Activated naive CD4-positive, alpha-beta T cell treated with anti-CD3 and anti-CD28 coated beads, Interleukin-2, amount 10 ng/mL, durations not matched to agents 7 days and 5 days (primary cell): ENCODE data around the gene SECTM1.
A peak's percentile ranks its signal among the peaks of the same experiment; 100 is the strongest.

Experiments used
- CTCF ChIA-PET: fragments of 350-600 bp; sonication (Branson Sonifier 250); formaldehyde crosslinking; loops from one replicate; lab custom pipeline; 2021; ENCODE audit warnings: antibody characterized with exemption; lab: Charles Lee
- DNase-seq: peaks from one replicate; pipeline ENCODE4 v3.0.0-alpha.2; 2020
- H3K27ac Mint-ChIP-seq: one replicate; pipeline ENCODE4 v1.8.0; 2021; ENCODE audit warnings: mild to moderate bottlenecking, moderate library complexity, mixed read lengths
- H3K27me3 Mint-ChIP-seq: one replicate; pipeline ENCODE4 v1.8.0; 2021; ENCODE audit warnings: mild to moderate bottlenecking, mixed read lengths
- H3K36me3 Mint-ChIP-seq: one replicate; pipeline ENCODE4 v1.8.0; 2021; ENCODE audit warnings: mixed read lengths
- H3K4me1 Mint-ChIP-seq: one replicate; pipeline ENCODE4 v1.8.0; 2021; ENCODE audit warnings: mixed read lengths
- H3K4me3 Mint-ChIP-seq: one replicate; pipeline ENCODE4 v1.8.0; 2021; ENCODE audit warnings: mild to moderate bottlenecking, moderate library complexity, mixed read lengths
- H3K9me3 Mint-ChIP-seq: one replicate; pipeline ENCODE4 v1.8.0; 2021; ENCODE audit warnings: mixed read lengths

The SECTM1 gene

DNA sequence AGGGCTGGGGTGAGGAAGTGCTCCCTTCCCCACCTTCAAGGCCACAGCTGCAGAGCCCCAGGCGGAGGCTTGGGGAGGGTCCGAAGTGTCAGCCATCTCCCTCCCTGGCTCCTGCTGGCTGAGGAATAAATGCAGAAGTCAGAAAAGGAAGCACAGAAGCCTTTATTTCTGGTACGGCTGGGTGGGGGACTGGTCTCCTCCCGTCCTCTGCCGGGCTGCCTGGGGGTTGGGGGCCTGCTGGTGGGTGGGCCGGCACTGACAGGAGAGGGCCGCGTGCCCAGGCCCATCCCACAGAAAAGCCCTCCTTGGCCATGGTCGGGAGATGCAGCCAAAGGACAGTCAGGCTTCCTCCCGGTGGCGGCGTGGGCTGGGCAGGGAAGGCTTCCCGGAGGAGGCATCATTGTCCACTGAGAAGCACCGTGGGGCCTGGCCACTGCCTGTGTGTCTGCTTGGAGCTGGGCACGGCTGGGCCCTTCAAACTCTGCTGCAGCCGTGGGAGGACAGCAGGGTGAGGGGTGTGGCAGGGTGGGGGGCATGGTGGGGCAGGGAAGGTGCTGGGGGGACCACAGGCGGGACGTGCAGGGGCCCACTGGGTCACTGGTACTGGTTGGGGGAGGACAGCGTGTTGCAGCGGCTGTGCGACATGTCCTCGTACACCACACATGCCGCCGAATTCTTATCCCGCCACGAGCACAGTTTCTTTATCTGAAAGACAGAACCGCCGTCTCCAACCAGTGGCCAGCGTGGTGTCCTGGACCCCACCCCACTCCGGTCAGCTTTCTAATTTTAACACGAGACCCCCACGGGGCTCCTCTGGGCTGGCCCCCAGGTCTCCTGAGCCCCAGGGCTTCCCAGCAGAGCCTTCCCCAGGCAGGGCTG, 18.6 kb downstream of the SECTM1 start:
- Mint-ChIP-seq H3K4me1 (peaks cover 14% of the 10 kb centered on the region), H3K4me3 (no peak overlapping the region), H3K9me3 (no peaks in the 10 kb centered on the region), H3K27me3 (peaks cover 6% of the 10 kb centered on the region), H3K27ac (peak overlapping the region; percentile 67), H3K36me3 (peaks cover 17% of the 10 kb centered on the region)
- no peak for DNase-seq
- CTCF ChIA-PET: no interaction called here

- CTCF ChIA-PET: interaction anchor here (1.2 kb wide), 1 partner anchor 14 kb away, joined by 3 read pairs; no protein-coding TSS in a partner anchor
- no peak overlapping the region for H3K27ac Mint-ChIP-seq
- no peak for DNase-seq
- no peaks in the 10 kb centered on the region for H3K9me3 Mint-ChIP-seq
- peaks cover 14% of the 10 kb centered on the region for H3K4me1 Mint-ChIP-seq
- peaks cover 13% of the 10 kb centered on the region for H3K27me3 Mint-ChIP-seq
- peaks cover 17% of the 10 kb centered on the region for H3K36me3 Mint-ChIP-seq
- peak overlapping the region; percentile 7 for H3K4me3 Mint-ChIP-seq
Observed at GRCh38 chr17:82314012-82314726, 19.4 kb downstream of the SECTM1 start.

DNA sequence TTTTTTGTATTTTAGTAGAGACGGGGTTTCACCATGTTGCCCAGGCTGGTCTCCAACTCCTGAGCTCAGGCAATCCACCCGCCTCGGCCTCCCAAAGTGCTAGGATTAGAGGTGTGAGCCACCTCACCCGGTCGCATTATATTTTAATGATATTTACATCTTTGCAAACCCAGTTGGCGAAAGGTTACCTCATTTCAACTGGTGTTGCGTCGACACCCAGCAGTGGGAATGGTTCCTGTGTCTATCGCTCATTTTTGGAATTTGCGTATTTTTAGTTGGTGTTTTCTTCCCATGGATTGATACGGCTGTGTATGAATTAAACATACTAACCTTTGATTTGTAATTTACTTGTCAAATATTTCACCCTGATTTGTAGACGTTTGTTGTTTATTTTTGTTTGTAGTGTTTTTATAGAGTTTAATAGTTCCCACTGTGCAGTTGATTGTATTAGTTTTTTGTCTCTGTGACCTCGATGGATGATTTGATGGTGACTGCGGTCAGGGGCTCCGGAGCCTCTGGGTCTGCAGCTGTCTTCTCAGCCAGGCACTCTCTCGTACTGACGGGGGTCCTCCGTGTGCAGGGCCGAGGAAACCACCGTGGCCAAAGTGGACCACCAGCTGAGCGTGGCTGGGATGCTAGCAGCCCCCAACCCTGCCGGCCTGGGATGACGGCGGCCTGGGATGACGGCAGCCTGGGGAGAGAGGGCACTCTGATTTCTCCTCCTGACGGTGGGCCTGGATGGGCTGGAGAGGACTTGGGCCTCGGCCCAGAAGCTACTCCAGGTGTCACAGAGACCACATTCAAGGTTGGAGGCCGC, 20.2 kb downstream of the SECTM1 start:
- H3K36me3 Mint-ChIP-seq: peaks cover 17% of the 10 kb centered on the region
- H3K4me1 Mint-ChIP-seq: peaks cover 14% of the 10 kb centered on the region
- H3K9me3 Mint-ChIP-seq: no peaks in the 10 kb centered on the region
- H3K27ac Mint-ChIP-seq: no peak overlapping the region
- H3K27me3 Mint-ChIP-seq: peaks cover 21% of the 10 kb centered on the region
- DNase-seq: no peak
- CTCF ChIA-PET: interaction anchor here (1.2 kb wide), 1 partner anchor 13 kb away, joined by 3 read pairs; no protein-coding TSS in a partner anchor
- peak overlapping the region; percentile 7 for H3K4me3 Mint-ChIP-seq

GRCh38 chr17:82311971-82312370, 21.6 kb downstream of the SECTM1 start:
- no peak for DNase-seq
- peaks cover 24% of the 10 kb centered on the region for H3K27me3 Mint-ChIP-seq
- no peak overlapping the region for H3K4me3 Mint-ChIP-seq
- H3K4me1 Mint-ChIP-seq: peaks cover 17% of the 10 kb centered on the region
- CTCF ChIA-PET: interaction anchor here (1.1 to 1.6 kb wide), 2 partner anchors 9 to 10 kb away, joined by 3 to 6 read pairs; no protein-coding TSS in a partner anchor
- no peak overlapping the region for H3K27ac Mint-ChIP-seq
- H3K36me3 Mint-ChIP-seq: peaks cover 15% of the 10 kb centered on the region
- no peaks in the 10 kb centered on the region for H3K9me3 Mint-ChIP-seq

DNA sequence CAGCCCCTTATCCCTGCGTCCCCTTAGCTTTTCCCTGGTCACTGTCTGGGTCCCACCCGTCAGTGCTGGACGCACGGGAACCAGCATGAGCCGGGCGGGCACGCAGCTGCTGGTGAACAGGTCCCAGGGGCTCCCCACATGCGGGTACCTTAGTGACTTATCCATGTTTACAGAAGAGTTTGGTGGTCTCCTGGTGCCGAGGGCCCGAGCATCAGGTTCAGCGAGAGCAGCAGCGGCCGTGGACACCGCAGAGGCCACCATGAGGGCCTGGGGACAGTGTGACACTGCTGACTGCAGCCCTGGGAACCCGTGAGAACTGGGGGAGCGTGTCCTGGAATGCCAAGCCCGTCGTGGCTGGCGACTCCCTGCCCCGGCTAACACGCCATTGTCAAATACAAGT, 22.7 kb downstream of the SECTM1 start:
- no peak for DNase-seq
- Mint-ChIP-seq H3K27ac (no peak overlapping the region), H3K4me3 (no peak overlapping the region), H3K27me3 (peaks cover 26% of the 10 kb centered on the region), H3K4me1 (peaks cover 25% of the 10 kb centered on the region), H3K9me3 (no peaks in the 10 kb centered on the region), H3K36me3 (peaks cover 14% of the 10 kb centered on the region)
- CTCF ChIA-PET: interaction anchor here (1.0 to 1.6 kb wide), 3 partner anchors 9 to 11 kb away, joined by 3 to 6 read pairs (median 3); no protein-coding TSS in a partner anchor

DNA sequence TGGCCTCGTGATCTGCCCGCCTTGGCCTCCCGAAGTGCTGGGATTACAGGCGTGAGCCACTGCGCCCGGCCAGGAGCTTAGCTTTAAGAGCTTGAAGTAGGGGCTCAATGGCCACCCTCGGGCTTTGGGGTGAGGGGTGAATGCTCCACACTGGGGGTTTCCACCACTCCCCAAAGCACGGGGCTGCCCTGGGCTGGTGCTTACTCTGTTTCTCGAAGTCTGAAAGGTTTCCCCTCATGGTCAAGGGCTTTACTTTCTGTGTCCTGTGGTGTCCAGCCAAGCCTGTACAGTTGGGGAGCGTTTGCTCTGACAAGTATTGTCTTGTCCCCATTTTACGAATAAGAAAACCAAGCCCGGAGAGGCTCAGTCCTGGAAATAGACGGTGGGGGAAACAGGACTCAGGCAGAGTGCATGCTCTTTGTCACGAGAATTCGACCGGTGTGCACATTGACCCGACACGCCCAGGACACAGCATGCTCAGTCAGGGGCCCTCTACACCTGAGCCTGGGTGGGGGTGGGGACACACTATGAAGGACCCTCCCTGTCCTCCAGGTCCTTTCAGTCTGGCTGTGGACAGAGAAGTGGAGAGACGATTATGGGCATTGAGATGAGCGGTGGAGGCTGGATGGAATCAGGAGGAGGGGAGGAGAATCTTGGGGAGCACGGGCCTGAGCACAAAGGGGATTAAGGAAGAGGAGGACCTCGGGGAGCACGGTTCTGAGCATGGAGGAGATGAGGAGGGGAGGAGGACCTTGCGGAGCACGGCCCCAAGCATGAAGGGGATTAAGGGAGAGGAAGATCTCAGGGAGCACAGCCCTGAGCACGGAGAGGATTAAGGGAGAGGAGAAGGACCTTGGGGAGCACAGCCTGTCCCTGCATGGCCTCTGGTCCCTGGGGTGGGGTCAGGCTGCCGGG, 23.7 kb downstream of the SECTM1 start:
- CTCF ChIA-PET: interaction anchor here (1.0 kb wide), 1 partner anchor 10 kb away, joined by 3 read pairs; no protein-coding TSS in a partner anchor
- Mint-ChIP-seq H3K9me3 (no peaks in the 10 kb centered on the region), H3K4me1 (peaks cover 26% of the 10 kb centered on the region), H3K4me3 (no peak overlapping the region), H3K27ac (peak overlapping the region; percentile 53), H3K27me3 (peaks cover 26% of the 10 kb centered on the region), H3K36me3 (peaks cover 8% of the 10 kb centered on the region)
- no peak for DNase-seq

DNA sequence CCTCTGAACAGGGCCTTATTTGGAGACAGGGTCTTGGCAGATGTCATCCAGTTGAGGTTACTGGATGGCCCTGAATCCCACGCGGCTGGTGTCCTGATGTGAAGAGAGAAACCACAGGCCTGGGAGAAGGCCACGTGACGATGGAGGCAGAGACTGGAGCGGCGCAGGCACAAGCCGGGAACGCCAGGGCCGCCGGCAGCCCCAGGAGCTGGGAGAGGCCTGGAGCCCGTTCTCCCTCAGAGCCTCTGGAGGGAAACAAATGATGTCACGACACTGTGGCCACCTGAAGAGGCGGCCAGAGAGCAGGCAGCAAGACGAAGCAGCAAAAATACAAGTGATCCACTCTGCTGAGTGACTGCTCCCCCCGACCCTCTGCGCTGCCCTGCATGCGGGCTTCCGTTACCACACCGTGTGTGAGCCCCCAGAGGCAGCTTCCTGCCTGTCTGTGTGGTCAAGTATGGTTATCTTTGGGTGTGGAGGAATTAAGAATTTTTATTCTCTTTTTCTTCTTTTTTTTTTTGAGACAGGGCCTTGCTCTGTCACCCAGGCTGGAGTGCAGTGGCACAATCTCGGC, 27.8 kb downstream of the SECTM1 start:
- H3K27me3 Mint-ChIP-seq: peaks cover 26% of the 10 kb centered on the region

GRCh38 chr17:82304826-82305726, 28.5 kb downstream of the SECTM1 start:
- Mint-ChIP-seq H3K27ac (peak overlapping the region; percentile 69), H3K4me3 (no peak overlapping the region), H3K27me3 (peaks cover 21% of the 10 kb centered on the region), H3K4me1 (peaks cover 66% of the 10 kb centered on the region), H3K9me3 (no peaks in the 10 kb centered on the region), H3K36me3 (no peaks in the 10 kb centered on the region)
- DNase-seq: no peak
- CTCF ChIA-PET: interaction anchor here (4.7 to 8.0 kb wide), 2 partner anchors 12 to 16 kb away, joined by 20 to 58 read pairs; partner anchors contain the start of gene CD7

More for the DNA sequence above, 27.8 kb downstream of the SECTM1 start:
- H3K4me3 Mint-ChIP-seq: no peak overlapping the region
- peaks cover 58% of the 10 kb centered on the region for H3K4me1 Mint-ChIP-seq
- H3K9me3 Mint-ChIP-seq: no peaks in the 10 kb centered on the region
- peak overlapping the region; percentile 69 for H3K27ac Mint-ChIP-seq
- CTCF ChIA-PET: interaction anchor here (4.7 to 8.0 kb wide), 2 partner anchors 11 to 16 kb away, joined by 20 to 58 read pairs; partner anchors contain the start of gene CD7
- no peaks in the 10 kb centered on the region for H3K36me3 Mint-ChIP-seq
- no peak for DNase-seq

GRCh38 chr17:82303944-82304808, 29.4 kb downstream of the SECTM1 start:
- H3K27me3 Mint-ChIP-seq: peaks cover 13% of the 10 kb centered on the region
- no peaks in the 10 kb centered on the region for H3K36me3 Mint-ChIP-seq
- DNase-seq: no peak
- CTCF ChIA-PET: interaction anchor here (0.9 to 8.0 kb wide), 5 partner anchors 12 to 345 kb away, joined by 3 to 58 read pairs (median 12); partner anchors contain the start of gene CD7
- peaks cover 75% of the 10 kb centered on the region for H3K4me1 Mint-ChIP-seq
- H3K27ac Mint-ChIP-seq: peak overlapping the region; percentile 70
- no peak overlapping the region for H3K4me3 Mint-ChIP-seq
- H3K9me3 Mint-ChIP-seq: no peaks in the 10 kb centered on the region

DNA sequence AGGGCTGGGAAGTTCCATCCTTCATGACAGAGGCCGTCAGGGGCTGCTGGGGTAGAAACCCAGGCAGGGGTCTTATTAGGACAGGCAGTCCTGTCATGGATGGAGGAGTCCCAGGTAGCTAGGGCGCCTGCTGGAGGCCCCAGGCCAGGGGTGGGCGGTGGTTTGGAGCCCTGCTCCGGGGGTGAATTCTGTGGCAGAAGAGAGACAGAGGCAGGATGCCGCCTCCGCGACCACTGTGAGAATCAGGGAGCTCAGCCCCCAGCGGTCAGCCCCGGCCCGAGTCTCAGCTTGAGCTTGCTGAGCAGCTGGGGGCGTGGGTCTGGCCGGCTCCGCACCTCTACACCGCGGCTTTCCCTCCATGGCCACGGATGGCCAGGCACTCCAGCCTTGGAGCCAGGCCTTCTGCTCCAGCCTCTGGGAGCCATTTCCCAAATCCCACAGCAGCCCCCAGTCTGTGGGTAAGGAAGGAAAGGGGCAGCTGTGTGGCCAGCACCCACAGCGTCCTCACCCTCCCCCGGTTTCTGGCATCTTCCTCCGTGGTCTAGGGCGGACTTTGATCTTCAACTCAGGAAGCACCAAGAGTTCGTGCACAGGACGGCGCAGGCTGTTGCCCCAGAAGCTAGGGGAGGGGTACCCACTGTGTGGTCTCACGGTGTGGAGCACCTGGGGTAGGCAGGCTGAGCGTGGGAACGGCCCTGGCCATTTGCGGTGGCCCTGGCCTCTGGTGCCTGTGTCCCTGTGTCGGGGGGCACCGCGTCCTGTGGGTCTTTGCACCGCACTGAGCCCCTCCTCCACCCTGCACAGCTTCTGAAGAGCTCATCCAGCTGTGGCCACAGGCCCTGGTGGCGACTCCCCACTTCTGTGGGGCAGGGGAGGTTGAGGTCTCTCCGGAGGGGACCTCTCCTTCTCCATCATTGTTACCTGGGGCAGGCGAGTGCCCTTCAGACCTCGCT, 30.3 kb downstream of the SECTM1 start:
- DNase-seq: peak; percentile 75
- Mint-ChIP-seq H3K9me3 (no peaks in the 10 kb centered on the region), H3K4me3 (peak overlapping the region; percentile 70), H3K27ac (peak overlapping the region; percentile 92), H3K4me1 (peaks cover 84% of the 10 kb centered on the region), H3K36me3 (no peaks in the 10 kb centered on the region), H3K27me3 (peaks cover 5% of the 10 kb centered on the region)
- CTCF ChIA-PET: interaction anchor here (0.9 to 8.0 kb wide), 6 partner anchors 11 to 344 kb away, joined by 3 to 58 read pairs (median 9); partner anchors contain the start of genes CD7 and SECTM1
